HEK293 (cell line): ENCODE results near the gene PLP2.

Source experiments
- BCL11B ChIP-seq: fragments of 450-650 bp; formaldehyde crosslinking; IDR thresholded peaks from 2 replicates; pipeline ENCODE4 v1.5.1; 2016; ENCODE audit warnings: low read depth, missing biosample characterization, missing genetic modification characterization
- IKZF3 ChIP-seq: fragments of 450-650 bp; IDR thresholded peaks from 2 replicates; pipeline ENCODE4 v1.5.0; 2018; ENCODE audit warnings: missing biosample characterization, mild to moderate bottlenecking, missing genetic modification characterization, moderate library complexity
- KLF1 ChIP-seq: fragments of 450-650 bp; formaldehyde crosslinking; IDR thresholded peaks from 2 replicates; pipeline ENCODE4 v1.5.1; 2016; ENCODE audit warnings: missing biosample characterization, missing genetic modification characterization
- KLF8 ChIP-seq: fragments of 450-650 bp; formaldehyde crosslinking; IDR thresholded peaks from 2 replicates; pipeline ENCODE4 v1.5.1; 2016; ENCODE audit warnings: missing biosample characterization, missing genetic modification characterization
- RBAK ChIP-seq: fragments of 450-650 bp; formaldehyde crosslinking; IDR thresholded peaks from 2 replicates; pipeline ENCODE4 v1.5.1; 2016; ENCODE audit warnings: missing biosample characterization, missing genetic modification characterization
- REPIN1 ChIP-seq: fragments of 450-650 bp; formaldehyde crosslinking; IDR thresholded peaks from 2 replicates; pipeline ENCODE4 v1.5.1; 2017; ENCODE audit warnings: missing biosample characterization, missing genetic modification characterization, low read depth
- WT1 ChIP-seq: fragments of 450-650 bp; formaldehyde crosslinking; IDR thresholded peaks from 2 replicates; pipeline ENCODE4 v1.5.1; 2016; ENCODE audit warnings: missing biosample characterization, missing genetic modification characterization
- ZBTB17 ChIP-seq: fragments of 450-650 bp; formaldehyde crosslinking; IDR thresholded peaks from 2 replicates; pipeline ENCODE4 v1.5.1; 2016; ENCODE audit warnings: missing biosample characterization, missing genetic modification characterization
- ZBTB20 ChIP-seq: fragments of 450-650 bp; formaldehyde crosslinking; IDR thresholded peaks from 2 replicates; pipeline ENCODE4 v1.5.1; 2016; ENCODE audit warnings: missing biosample characterization, missing genetic modification characterization
- ZFP37 ChIP-seq: fragments of 450-650 bp; formaldehyde crosslinking; IDR thresholded peaks from 2 replicates; pipeline ENCODE4 v1.5.1; 2016; ENCODE audit warnings: missing biosample characterization, missing genetic modification characterization
- ZNF10 ChIP-seq: fragments of 450-650 bp; formaldehyde crosslinking; IDR thresholded peaks from 2 replicates; pipeline ENCODE4 v1.5.1; 2017; ENCODE audit warnings: missing biosample characterization, missing genetic modification characterization
- ZNF146 ChIP-seq: fragments of 450-650 bp; formaldehyde crosslinking; IDR thresholded peaks from 2 replicates; pipeline ENCODE4 v1.5.1; 2016; ENCODE audit warnings: missing biosample characterization, missing genetic modification characterization
- ZNF211 ChIP-seq: fragments of 450-650 bp; formaldehyde crosslinking; IDR thresholded peaks from 2 replicates; pipeline ENCODE4 v1.5.1; 2016; ENCODE audit warnings: low read depth, missing biosample characterization, missing genetic modification characterization
- ZNF324 ChIP-seq: fragments of 450-650 bp; formaldehyde crosslinking; IDR thresholded peaks from 2 replicates; pipeline ENCODE4 v1.5.1; 2016; ENCODE audit warnings: missing biosample characterization, missing genetic modification characterization
- ZNF366 ChIP-seq: fragments of 450-650 bp; formaldehyde crosslinking; conservative IDR thresholded peaks from 2 replicates; pipeline ENCODE4 v1.5.1; 2016; ENCODE audit warnings: missing biosample characterization, missing genetic modification characterization
- ZNF391 ChIP-seq: fragments of 450-650 bp; formaldehyde crosslinking; IDR thresholded peaks from 2 replicates; pipeline ENCODE4 v1.5.1; 2016; ENCODE audit warnings: low read depth, missing biosample characterization, missing genetic modification characterization, borderline replicate concordance
- ZNF394 ChIP-seq: fragments of 450-650 bp; formaldehyde crosslinking; IDR thresholded peaks from 2 replicates; pipeline ENCODE4 v1.5.1; 2016; ENCODE audit warnings: missing biosample characterization, missing genetic modification characterization, mild to moderate bottlenecking, moderate library complexity, borderline replicate concordance
- ZNF629 ChIP-seq: fragments of 450-650 bp; formaldehyde crosslinking; IDR thresholded peaks from 2 replicates; pipeline ENCODE4 v1.5.1; 2017; ENCODE audit warnings: missing biosample characterization, missing genetic modification characterization
- ZNF777 ChIP-seq: fragments of 450-650 bp; formaldehyde crosslinking; IDR thresholded peaks from 2 replicates; pipeline ENCODE4 v1.5.1; 2017; ENCODE audit warnings: missing biosample characterization, missing genetic modification characterization, borderline replicate concordance
- TF ChIP-seq, protein P1 (sequence below): fragments of 450-650 bp; formaldehyde crosslinking; optimal IDR thresholded peaks from 2 replicates; pipeline ENCODE3; 2016; ENCODE audit warnings: missing biosample characterization, mild to moderate bottlenecking, missing genetic modification characterization
- TF ChIP-seq, protein P2 (sequence below): fragments of 450-650 bp; formaldehyde crosslinking; IDR thresholded peaks from 2 replicates; pipeline ENCODE4 v1.5.1; 2016; ENCODE audit warnings: missing biosample characterization, missing genetic modification characterization
- TF ChIP-seq, protein P3 (sequence below): IDR thresholded peaks from 2 replicates; pipeline ENCODE4 v1.6.1; 2011; ENCODE audit warnings: mild to moderate bottlenecking, low read depth, low read length, borderline replicate concordance
- TF ChIP-seq, protein P4 (sequence below): fragments of 450-650 bp; formaldehyde crosslinking; IDR thresholded peaks from 2 replicates; pipeline ENCODE4 v1.5.1; 2016; ENCODE audit warnings: missing biosample characterization, missing genetic modification characterization

Gene PLP2

DNA sequence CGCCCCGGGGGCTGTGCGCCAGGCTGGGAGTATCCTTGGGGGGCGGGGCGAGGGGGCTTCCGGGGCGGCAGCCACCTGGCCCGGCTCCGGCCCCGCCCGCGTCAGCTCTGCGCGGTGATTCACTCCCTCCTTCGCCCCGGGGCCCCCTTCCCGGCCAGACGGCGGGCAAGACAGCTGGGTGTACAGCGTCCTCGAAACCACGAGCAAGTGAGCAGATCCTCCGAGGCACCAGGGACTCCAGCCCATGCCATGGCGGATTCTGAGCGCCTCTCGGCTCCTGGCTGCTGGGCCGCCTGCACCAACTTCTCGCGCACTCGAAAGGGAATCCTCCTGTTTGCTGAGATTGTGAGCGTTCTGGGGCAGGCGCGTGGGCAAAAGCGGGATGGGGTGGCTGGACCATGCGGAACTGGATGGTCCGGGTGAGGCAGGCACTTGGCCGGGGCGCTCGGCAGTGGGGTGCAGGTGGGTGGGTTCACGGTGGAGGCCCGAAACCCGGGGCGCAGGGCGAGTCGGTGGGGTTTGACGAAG is at the start of gene PLP2 (continued):
- TF ChIP-seq, protein P1, sequence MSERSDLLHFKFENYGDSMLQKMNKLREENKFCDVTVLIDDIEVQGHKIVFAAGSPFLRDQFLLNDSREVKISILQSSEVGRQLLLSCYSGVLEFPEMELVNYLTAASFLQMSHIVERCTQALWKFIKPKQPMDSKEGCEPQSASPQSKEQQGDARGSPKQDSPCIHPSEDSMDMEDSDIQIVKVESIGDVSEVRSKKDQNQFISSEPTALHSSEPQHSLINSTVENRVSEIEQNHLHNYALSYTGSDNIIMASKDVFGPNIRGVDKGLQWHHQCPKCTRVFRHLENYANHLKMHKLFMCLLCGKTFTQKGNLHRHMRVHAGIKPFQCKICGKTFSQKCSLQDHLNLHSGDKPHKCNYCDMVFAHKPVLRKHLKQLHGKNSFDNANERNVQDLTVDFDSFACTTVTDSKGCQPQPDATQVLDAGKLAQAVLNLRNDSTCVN (tag by site-specific recombination), result peak; percentile 61
- no peak for TF ChIP-seq REPIN1 (tag by site-specific recombination)
- no peak for TF ChIP-seq ZNF146 (tag by site-specific recombination)
- TF ChIP-seq WT1 (tag by site-specific recombination), result peak; percentile 13; the same call in 1 of the 2 replicates
- peak; percentile 42 for TF ChIP-seq ZNF366 (tag by site-specific recombination)
- peak; percentile 14; the same call in 1 of the 2 replicates for TF ChIP-seq BCL11B (tag by site-specific recombination)
- TF ChIP-seq, protein P2, sequence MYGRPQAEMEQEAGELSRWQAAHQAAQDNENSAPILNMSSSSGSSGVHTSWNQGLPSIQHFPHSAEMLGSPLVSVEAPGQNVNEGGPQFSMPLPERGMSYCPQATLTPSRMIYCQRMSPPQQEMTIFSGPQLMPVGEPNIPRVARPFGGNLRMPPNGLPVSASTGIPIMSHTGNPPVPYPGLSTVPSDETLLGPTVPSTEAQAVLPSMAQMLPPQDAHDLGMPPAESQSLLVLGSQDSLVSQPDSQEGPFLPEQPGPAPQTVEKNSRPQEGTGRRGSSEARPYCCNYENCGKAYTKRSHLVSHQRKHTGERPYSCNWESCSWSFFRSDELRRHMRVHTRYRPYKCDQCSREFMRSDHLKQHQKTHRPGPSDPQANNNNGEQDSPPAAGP (tag by site-specific recombination), result peak; percentile 67
- peak; percentile 11 for TF ChIP-seq KLF1 (tag by site-specific recombination)
- TF ChIP-seq ZBTB20 (tag by site-specific recombination), result peak; percentile 99
- TF ChIP-seq ZFP37 (tag by site-specific recombination), result peak; percentile 54; the same call in 1 of the 2 replicates
- 0 out of 2 replicates have a peak, but pooled peaks have one; percentile 33 for TF ChIP-seq ZNF324 (tag by site-specific recombination)
- TF ChIP-seq ZNF394 (tag by site-specific recombination), result peak; percentile 16; the same call in 1 of the 2 replicates
- no peak for TF ChIP-seq ZNF10
- TF ChIP-seq, protein P3, sequence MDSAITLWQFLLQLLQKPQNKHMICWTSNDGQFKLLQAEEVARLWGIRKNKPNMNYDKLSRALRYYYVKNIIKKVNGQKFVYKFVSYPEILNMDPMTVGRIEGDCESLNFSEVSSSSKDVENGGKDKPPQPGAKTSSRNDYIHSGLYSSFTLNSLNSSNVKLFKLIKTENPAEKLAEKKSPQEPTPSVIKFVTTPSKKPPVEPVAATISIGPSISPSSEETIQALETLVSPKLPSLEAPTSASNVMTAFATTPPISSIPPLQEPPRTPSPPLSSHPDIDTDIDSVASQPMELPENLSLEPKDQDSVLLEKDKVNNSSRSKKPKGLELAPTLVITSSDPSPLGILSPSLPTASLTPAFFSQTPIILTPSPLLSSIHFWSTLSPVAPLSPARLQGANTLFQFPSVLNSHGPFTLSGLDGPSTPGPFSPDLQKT, result no peak
- TF ChIP-seq ZNF391, result peak; percentile 52; the same call in 1 of the 2 replicates
- peak; percentile 38; the same call in 1 of the 2 replicates for TF ChIP-seq ZBTB17 (tag by site-specific recombination)
- TF ChIP-seq, protein P4, sequence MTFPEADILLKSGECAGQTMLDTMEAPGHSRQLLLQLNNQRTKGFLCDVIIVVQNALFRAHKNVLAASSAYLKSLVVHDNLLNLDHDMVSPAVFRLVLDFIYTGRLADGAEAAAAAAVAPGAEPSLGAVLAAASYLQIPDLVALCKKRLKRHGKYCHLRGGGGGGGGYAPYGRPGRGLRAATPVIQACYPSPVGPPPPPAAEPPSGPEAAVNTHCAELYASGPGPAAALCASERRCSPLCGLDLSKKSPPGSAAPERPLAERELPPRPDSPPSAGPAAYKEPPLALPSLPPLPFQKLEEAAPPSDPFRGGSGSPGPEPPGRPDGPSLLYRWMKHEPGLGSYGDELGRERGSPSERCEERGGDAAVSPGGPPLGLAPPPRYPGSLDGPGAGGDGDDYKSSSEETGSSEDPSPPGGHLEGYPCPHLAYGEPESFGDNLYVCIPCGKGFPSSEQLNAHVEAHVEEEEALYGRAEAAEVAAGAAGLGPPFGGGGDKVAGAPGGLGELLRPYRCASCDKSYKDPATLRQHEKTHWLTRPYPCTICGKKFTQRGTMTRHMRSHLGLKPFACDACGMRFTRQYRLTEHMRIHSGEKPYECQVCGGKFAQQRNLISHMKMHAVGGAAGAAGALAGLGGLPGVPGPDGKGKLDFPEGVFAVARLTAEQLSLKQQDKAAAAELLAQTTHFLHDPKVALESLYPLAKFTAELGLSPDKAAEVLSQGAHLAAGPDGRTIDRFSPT (tag by site-specific recombination), result peak; percentile 77; the same call in 1 of the 2 replicates
- TF ChIP-seq ZNF211, result no peak
- TF ChIP-seq ZNF629 (tag by site-specific recombination), result peak; percentile 24; the same call in 1 of the 2 replicates
- 0 out of 2 replicates have a peak, but pooled peaks have one; percentile 28 for TF ChIP-seq IKZF3
- peak; percentile 13 for TF ChIP-seq KLF8 (tag by site-specific recombination)
- peak; percentile 73; the same call in 1 of the 2 replicates for TF ChIP-seq ZNF777 (tag by site-specific recombination)
- TF ChIP-seq RBAK (tag by site-specific recombination), result no peak
